K562 (cell line): Measurements from ENCODE around the gene HJV. TPM values are rescaled to one million over a fixed set of nuclear protein-coding genes. Genes with fewer than 3 reads are reported as not detected.

Source experiments
- ATAC-seq: fragments of 200-7000 bp; cut with Tn5 transposase; 3 replicates; pipeline ENCODE4 v1.9.1; 2020; ENCODE audit warnings: moderate library complexity
- BruUV-seq: library from RNA; stranded (reverse); fragments of 400-500 nt; replicated peaks from 2 replicates; lab custom pipeline; 2021; lab: Mats Ljungman, UMichigan
- CTCF ChIA-PET: fragments of 300-600 bp; formaldehyde crosslinking; extraction: SDS; loops from one replicate; lab custom pipeline; 2021; ENCODE audit warnings: low intra/inter-chr PET ratio; lab: Yijun Ruan, JAX
- POLR2A ChIA-PET: fragments of 300-600, 350-650 bp; sonication (Branson Sonifier 250); formaldehyde crosslinking; extraction: SDS; loops from one replicate; lab custom pipeline; 2021; ENCODE audit warnings: antibody characterized with exemption, inconsistent platforms; lab: Yijun Ruan, JAX
- DNase-seq, 4 experiments: peaks; one replicate each; pipeline versions ENCODE4 v3.0.0 to v3.0.0-alpha.2; 2011 to 2018; ENCODE audit warnings: low spot score in 3 of 4, mixed read lengths in 3 of 4; ENCODE audit errors: extremely low read depth in 1 of 4
- FAIRE-seq: peaks from 2 replicates; lab custom pipeline; 2011; peaks lifted over from hg19 to GRCh38; lab: Jason Lieb, UNC
- H2AFZ ChIP-seq: 2 replicates; pipeline ENCODE4 v1.6.0; 2011; ENCODE audit warnings: low read depth, low read length, control low read depth, inconsistent platforms
- H3K27ac ChIP-seq: fragments of 200-600 bp; 3 replicates; pipeline ENCODE4 v1.8.0; 2011; ENCODE audit warnings: low read depth, mild to moderate bottlenecking, control low read depth, inconsistent platforms, low read length, moderate library complexity, mixed read lengths; ENCODE audit errors: extremely low read depth
- H3K27me3 ChIP-seq, 2 experiments: fragments of 300-600 bp in 1 of 2; 2 replicates in 1 of 2; 3 replicates in 1 of 2; pipeline versions ENCODE4 v1.6.0 to v1.8.0; 2011; ENCODE audit warnings: inconsistent platforms in 2 of 2, low read length in 2 of 2, mild to moderate bottlenecking in 1 of 2, mixed read lengths in 1 of 2, moderate library complexity in 1 of 2; ENCODE audit not compliant: control insufficient read depth in 2 of 2, insufficient read depth in 2 of 2
- H3K36me3 ChIP-seq: fragments of 300-600 bp; 3 replicates; pipeline ENCODE4 v1.8.0; 2011; ENCODE audit warnings: mild to moderate bottlenecking, low read length, inconsistent platforms; ENCODE audit not compliant: control insufficient read depth, insufficient read depth
- H3K4me1 ChIP-seq, 2 experiments: fragments of 200-600 bp in 1 of 2; replicated peaks in 1 of 2; 2 replicates in 1 of 2; 3 replicates in 1 of 2; pipeline versions ENCODE4 v1.5.1 to v1.8.0; 2011; ENCODE audit warnings: inconsistent platforms in 2 of 2, low read length in 2 of 2, mild to moderate bottlenecking in 1 of 2, mixed read lengths in 1 of 2, moderate library complexity in 1 of 2; ENCODE audit not compliant: control insufficient read depth in 2 of 2, insufficient read depth in 2 of 2
- H3K4me2 ChIP-seq: 2 replicates; pipeline ENCODE4 v1.6.1; 2011; ENCODE audit warnings: low read length, control low read depth, inconsistent platforms, mixed read lengths; ENCODE audit not compliant: insufficient read depth
- H3K4me3 ChIP-seq: fragments of 200-600 bp; sonication (generic), shearing (Covaris generic); 2 replicates; pipeline ENCODE4 v1.5.1; 2016; ENCODE audit warnings: control low read depth, inconsistent platforms
- H3K79me2 ChIP-seq: fragments of 200-600 bp; 3 replicates; pipeline ENCODE4 v1.8.0; 2011; ENCODE audit warnings: low read length, inconsistent platforms; ENCODE audit not compliant: control insufficient read depth, insufficient read depth
- H3K9ac ChIP-seq, 2 experiments: 2 replicates each; pipeline versions ENCODE4 v1.6.0 to v1.6.1; 2011; ENCODE audit warnings: low read depth in 2 of 2, low read length in 2 of 2, control low read depth in 1 of 2, inconsistent platforms in 1 of 2, mild to moderate bottlenecking in 1 of 2, mixed read lengths in 1 of 2; ENCODE audit not compliant: insufficient read depth in 1 of 2
- H3K9me1 ChIP-seq: one replicate; pipeline ENCODE4 v1.6.0; 2011; ENCODE audit warnings: inconsistent platforms, mild to moderate bottlenecking, low read length, moderate library complexity; ENCODE audit not compliant: control insufficient read depth, insufficient read depth
- H3K9me3 ChIP-seq: replicated peaks from 2 replicates; pipeline ENCODE4 v1.5.1; 2011; ENCODE audit warnings: low read depth, low read length, inconsistent platforms; ENCODE audit not compliant: control insufficient read depth, insufficient read depth
- H4K20me1 ChIP-seq: replicated peaks from 2 replicates; pipeline ENCODE4 v1.6.1; 2011; ENCODE audit warnings: low read length, inconsistent platforms, mixed read lengths; ENCODE audit not compliant: control insufficient read depth, insufficient read depth
- BDP1 ChIP-seq: IDR thresholded peaks from 3 replicates; pipeline ENCODE4 v1.6.1; 2011; ENCODE audit not compliant: insufficient read length, insufficient read depth
- CBX3 ChIP-seq, 2 experiments: IDR thresholded peaks; 1 replicate in 1 of 2; 2 replicates in 1 of 2; pipeline ENCODE4 v1.6.1; 2012; ENCODE audit warnings: inconsistent platforms in 2 of 2, low read length in 2 of 2, borderline replicate concordance in 1 of 2, control low read depth in 1 of 2
- CEBPG ChIP-seq, 3 experiments: fragments of 200-800 bp in 1 of 3; sonication (Bioruptor generic) in 1 of 3; sonication (generic) in 1 of 3; formaldehyde crosslinking in 1 of 3; IDR thresholded peaks in 2 of 3; conservative IDR thresholded peaks in 1 of 3; 2 replicates each; pipeline versions ENCODE4 v1.6.1 to v1.8.0; 2016 to 2022; ENCODE audit warnings: missing compliant biosample characterization in 2 of 3, missing genetic modification characterization in 2 of 3, mild to moderate bottlenecking in 1 of 3, missing genetic modification reagents in 1 of 3
- POLR2AphosphoS2 ChIP-seq: IDR thresholded peaks from 2 replicates; pipeline ENCODE4 v1.6.1; 2012; ENCODE audit warnings: low read length, improper control_type of control experiment
- RBFOX2 ChIP-seq: fragments of 200-400 bp; formaldehyde crosslinking; IDR thresholded peaks from 2 replicates; pipeline ENCODE4 v1.6.1; 2017; ENCODE audit warnings: low read depth, mild to moderate bottlenecking, low read length, moderate library complexity
- ZC3H4 ChIP-seq: sonication (generic); formaldehyde crosslinking; IDR thresholded peaks from 2 replicates; pipeline ENCODE4 v1.9.0; 2021; ENCODE audit warnings: missing genetic modification reagents, borderline replicate concordance
- ZNF175 ChIP-seq: fragments of 200-800 bp; sonication (Bioruptor generic); IDR thresholded peaks from 2 replicates; pipeline ENCODE4 v1.6.1; 2016; ENCODE audit warnings: low read depth, mild to moderate bottlenecking, missing genetic modification characterization, missing compliant biosample characterization
- ZNF431 ChIP-seq: sonication (generic); formaldehyde crosslinking; IDR thresholded peaks from 2 replicates; pipeline ENCODE4 v1.8.0; 2022; ENCODE audit warnings: mild to moderate bottlenecking, missing genetic modification reagents
- WGBS: fragments of 100-300 bp; shearing (Covaris generic); methylation state at CpG from one replicate; pipeline ENCODE4 v1.1.6; 2016; ENCODE audit warnings: low coverage, mixed read lengths; ENCODE audit not compliant: insufficient coverage; ENCODE audit errors: missing lambda C conversion rate; 5-methylcytosine and 5-hydroxymethylcytosine counted together
- in situ Hi-C: fragments of 300-500 bp; cut with MboI; formaldehyde crosslinking; loops from 4 replicates; pipeline ENCODE4 v1.15.0; 2018; ENCODE audit warnings: inconsistent platforms, mixed read lengths
- intact Hi-C: fragments of 100-400 bp; cut with micrococcal nuclease; formaldehyde crosslinking; loops from 2 replicates; pipeline ENCODE4 v1.14.2; 2022
- polyA plus RNA-seq, 8 experiments: library from polyadenylated mRNA; depleted of rRNA in 4 of 8; stranded (reverse) in 5 of 8; unstranded in 3 of 8; fragments of >200 nt; fragmentation: Nextera tagmentation in 2 of 8; fragmentation: Illumina TruSeq in 1 of 8; extraction: Ambion mirVana in 2 of 8; extraction: Trizol in 1 of 8; gene quantifications; 2 replicates each; pipeline versions ENCODE4 v1.2.1 to v1.2.3, GENCODE V29; 2011 to 2014; ENCODE audit warnings: inconsistent platforms in 1 of 8, missing spikeins in 1 of 8
- total RNA-seq, 7 experiments: library from RNA; depleted of rRNA in 6 of 7; stranded (reverse); fragments of >200 nt in 6 of 7; fragmentation: Illumina TruSeq in 2 of 7; extraction: Trizol in 2 of 7; gene quantifications; 2 replicates each; pipeline versions ENCODE4 v1.2.1 to v1.2.3, GENCODE V29; 2011 to 2021; ENCODE audit warnings: low replicate concordance in 1 of 7
- TF ChIP-seq, protein P1 (sequence below): fragments of 150-350 bp; IDR thresholded peaks from 2 replicates; pipeline ENCODE4 v1.6.1; 2014; ENCODE audit warnings: low read depth, mild to moderate bottlenecking, low read length, borderline replicate concordance
- TF ChIP-seq, protein P2 (sequence below), 2 experiments: IDR thresholded peaks; 2 replicates each; pipeline ENCODE4 v1.6.1; 2011; ENCODE audit warnings: borderline replicate concordance in 1 of 2, control low read depth in 1 of 2, low read depth in 1 of 2, low read length in 1 of 2, mild to moderate bottlenecking in 1 of 2, mixed read lengths in 1 of 2, moderate library complexity in 1 of 2; ENCODE audit not compliant: insufficient read depth in 1 of 2, insufficient read length in 1 of 2, poor library complexity in 1 of 2, severe bottlenecking in 1 of 2; ENCODE audit errors: extremely low read depth in 1 of 2

The HJV gene
- total and polyA plus RNA-seq, 9 of the 15 experiments (the other 6 are each of a cell fraction or from before 2014, with no cell fraction given) = 1.0 to 6.6 (median 2.4) TPM

DNA sequence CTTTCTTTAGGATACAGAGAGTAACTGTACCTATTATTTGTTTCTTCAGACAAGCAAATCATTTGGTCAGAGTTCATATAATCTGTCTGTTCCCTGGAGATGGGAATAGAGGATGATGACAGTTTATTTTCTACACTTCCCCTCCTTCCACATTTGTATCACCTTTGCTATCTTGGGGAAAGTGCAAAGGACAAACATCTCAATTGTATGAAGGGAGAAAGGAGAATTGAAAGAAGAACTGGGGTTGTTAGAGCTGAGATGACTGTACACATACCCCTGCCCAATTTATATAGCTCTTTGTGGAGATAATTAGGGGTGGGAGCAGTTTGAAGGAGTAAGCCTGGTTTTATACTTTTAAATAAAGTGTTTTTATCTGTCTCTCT lies 43.1 kb downstream of the HJV start (continued):
- TF ChIP-seq CEBPG (CRISPR knock-in tag; IDR thresholded peaks at IDR 0.05) (no peak), CEBPG (tag; conservative IDR thresholded peaks at IDR 0.05 in 1 of 2, IDR thresholded peaks at IDR 0.05 in 1 of 2) (0 out of 4 replicates have a peak, but pooled peaks of 1 of the 2 experiments have one; percentile 25), BDP1 (no peak), ZNF175 (0 out of 2 replicates have a peak, but pooled peaks have one; percentile 22), ZNF431 (CRISPR knock-in tag) (no peak)

DNA sequence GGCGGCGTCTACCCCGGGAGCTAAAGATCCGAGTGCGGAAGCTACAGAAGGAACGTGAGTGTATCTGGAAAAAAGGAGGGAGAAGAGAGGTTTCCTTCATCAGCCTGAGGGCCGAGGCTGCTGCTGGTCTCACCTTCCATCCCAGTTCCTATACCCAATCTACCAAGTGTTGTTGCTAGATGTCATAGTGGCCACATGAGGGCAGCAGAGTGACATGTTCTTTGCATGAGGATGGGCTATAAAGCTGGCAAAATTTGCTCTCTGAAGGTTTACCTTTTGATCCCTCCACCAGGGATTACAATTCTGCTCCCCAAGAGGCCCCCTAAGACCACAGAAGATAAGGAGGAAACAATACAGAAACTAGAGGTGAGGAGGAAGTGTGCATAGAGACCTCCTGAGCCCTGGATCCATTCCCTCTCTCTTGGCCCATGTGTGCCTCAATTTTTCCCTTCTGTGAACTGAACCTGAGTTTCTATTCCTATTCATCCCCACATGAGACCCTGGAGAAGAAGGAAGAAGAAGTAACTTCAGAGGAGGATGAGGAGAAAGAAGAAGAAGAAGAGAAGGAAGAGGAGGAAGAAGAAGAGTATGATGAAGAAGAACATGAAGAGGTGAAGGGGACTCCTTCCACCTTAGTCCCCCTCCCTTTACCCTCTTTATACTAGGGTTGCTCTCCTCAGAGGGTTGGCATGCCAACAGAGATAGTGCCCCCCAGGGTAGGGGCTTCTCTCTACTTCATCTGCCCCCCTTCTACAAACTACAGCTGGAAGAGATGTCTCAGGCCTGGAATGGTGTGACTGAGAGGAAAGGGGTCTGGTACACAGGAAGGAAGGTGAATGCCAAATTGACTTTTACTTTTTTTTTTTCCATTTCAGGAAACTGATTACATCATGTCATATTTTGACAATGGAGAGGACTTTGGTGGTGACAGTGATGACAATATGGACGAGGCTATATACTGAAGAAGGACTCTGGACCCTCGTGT lies 43.8 kb downstream of the HJV start:
- 9% methylated on average over 9 of the region's 9 CpGs for WGBS
- peaks cover 16% of the 10 kb centered on the region for H3K36me3 ChIP-seq
- H3K9ac ChIP-seq = peak overlapping the region; percentile 31 to 81; a peak in 3 of 4 replicates
- H3K4me1 ChIP-seq = peaks cover 21 to 53% of the 10 kb centered on the region in 2 experiments
- no peaks in the 10 kb centered on the region for H3K9me1 ChIP-seq
- FAIRE-seq (peak; percentile 92), DNase-seq (peak; percentile 67 to 90 (median 76)), ATAC-seq (peak; percentile 64)
- no peak overlapping the region for H3K4me3 ChIP-seq
- H3K9me3 ChIP-seq = no peaks in the 10 kb centered on the region
- no peaks in the 10 kb centered on the region for H4K20me1 ChIP-seq
- no TSS peak for BruUV-seq
- H3K27ac ChIP-seq = peak overlapping the region; percentile 96
- ChIA-PET CTCF (interaction anchor here (0.6 to 3.8 kb wide), 6 partner anchors 22 to 137 kb away, joined by 3 to 37 read pairs (median 4); no protein-coding TSS in a partner anchor), POLR2A (interaction anchor here (1.0 to 15.5 kb wide), 10 partner anchors 13 to 60 kb away, joined by 3 to 320 read pairs (median 3); partner anchors contain the start of genes ANKRD34A, POLR3GL, RBM8A and TXNIP)
- peak overlapping the region; percentile 73 for H3K4me2 ChIP-seq
- in situ Hi-C loops = no loop called here
- H3K79me2 ChIP-seq = peaks cover 25% of the 10 kb centered on the region
- peak overlapping the region; percentile 43 for H2AFZ ChIP-seq
- intact Hi-C loops = loop anchor here (1.0 kb wide), 4 partner anchors 30 to 132 kb away; partner anchors contain the start of gene NUDT17
- no peaks in the 10 kb centered on the region for H3K27me3 ChIP-seq
- TF ChIP-seq, protein P1, sequence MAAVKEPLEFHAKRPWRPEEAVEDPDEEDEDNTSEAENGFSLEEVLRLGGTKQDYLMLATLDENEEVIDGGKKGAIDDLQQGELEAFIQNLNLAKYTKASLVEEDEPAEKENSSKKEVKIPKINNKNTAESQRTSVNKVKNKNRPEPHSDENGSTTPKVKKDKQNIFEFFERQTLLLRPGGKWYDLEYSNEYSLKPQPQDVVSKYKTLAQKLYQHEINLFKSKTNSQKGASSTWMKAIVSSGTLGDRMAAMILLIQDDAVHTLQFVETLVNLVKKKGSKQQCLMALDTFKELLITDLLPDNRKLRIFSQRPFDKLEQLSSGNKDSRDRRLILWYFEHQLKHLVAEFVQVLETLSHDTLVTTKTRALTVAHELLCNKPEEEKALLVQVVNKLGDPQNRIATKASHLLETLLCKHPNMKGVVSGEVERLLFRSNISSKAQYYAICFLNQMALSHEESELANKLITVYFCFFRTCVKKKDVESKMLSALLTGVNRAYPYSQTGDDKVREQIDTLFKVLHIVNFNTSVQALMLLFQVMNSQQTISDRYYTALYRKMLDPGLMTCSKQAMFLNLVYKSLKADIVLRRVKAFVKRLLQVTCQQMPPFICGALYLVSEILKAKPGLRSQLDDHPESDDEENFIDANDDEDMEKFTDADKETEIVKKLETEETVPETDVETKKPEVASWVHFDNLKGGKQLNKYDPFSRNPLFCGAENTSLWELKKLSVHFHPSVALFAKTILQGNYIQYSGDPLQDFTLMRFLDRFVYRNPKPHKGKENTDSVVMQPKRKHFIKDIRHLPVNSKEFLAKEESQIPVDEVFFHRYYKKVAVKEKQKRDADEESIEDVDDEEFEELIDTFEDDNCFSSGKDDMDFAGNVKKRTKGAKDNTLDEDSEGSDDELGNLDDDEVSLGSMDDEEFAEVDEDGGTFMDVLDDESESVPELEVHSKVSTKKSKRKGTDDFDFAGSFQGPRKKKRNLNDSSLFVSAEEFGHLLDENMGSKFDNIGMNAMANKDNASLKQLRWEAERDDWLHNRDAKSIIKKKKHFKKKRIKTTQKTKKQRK = no peak
- TF ChIP-seq, protein P2, sequence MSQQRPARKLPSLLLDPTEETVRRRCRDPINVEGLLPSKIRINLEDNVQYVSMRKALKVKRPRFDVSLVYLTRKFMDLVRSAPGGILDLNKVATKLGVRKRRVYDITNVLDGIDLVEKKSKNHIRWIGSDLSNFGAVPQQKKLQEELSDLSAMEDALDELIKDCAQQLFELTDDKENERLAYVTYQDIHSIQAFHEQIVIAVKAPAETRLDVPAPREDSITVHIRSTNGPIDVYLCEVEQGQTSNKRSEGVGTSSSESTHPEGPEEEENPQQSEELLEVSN (IDR thresholded peaks at IDR 0.05; ENCODE audit: borderline replicate concordance in 1 of 2, extremely low read depth in 1 of 2, insufficient read depth in 1 of 2, insufficient read length in 1 of 2, low read depth in 1 of 2, low read length in 1 of 2, poor library complexity in 1 of 2, severe bottlenecking in 1 of 2) = peak in 1 of 2 experiments; percentile 14
- TF ChIP-seq POLR2AphosphoS2 (no peak), RBFOX2 (no peak), CBX3 (IDR thresholded peaks at IDR 0.05; ENCODE audit: borderline replicate concordance in 1 of 2, low read length in 2 of 2) (peak in 1 of 2 experiments; percentile 33; a peak in 1 of 3 replicates), ZC3H4 (CRISPR knock-in tag) (no peak)
